CD4-positive, alpha-beta T cell treated with Interleukin-10 for 1 hour (primary cell): ENCODE results near the gene TTC1.

Experiments used
- DNase-seq: peaks from one replicate; pipeline ENCODE4 v3.0.0-alpha.2; 2020

The TTC1 gene

DNA sequence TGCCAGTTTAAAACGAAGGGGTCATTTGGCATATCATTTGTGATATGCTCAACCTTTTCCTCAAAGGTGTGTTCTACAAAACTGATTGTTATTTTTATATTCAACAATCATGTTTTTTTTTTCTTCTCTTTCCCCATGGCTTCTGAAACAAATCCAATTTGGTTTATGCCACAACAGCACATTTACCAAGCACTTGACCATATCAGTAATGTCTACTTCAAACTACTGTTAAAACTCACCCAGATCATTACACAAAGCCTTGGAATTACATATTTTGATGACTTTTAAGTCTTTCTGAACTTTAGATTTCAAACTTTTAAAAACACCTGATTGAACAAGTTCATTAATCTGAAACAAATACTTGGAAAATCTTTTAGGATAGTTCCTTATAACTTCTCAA, 81.1 kb downstream of the TTC1 start:
- no peak for DNase-seq

- no peak for DNase-seq
These were observed 83.6 kb downstream of the TTC1 start for GRCh38 chr5:160092514-160092913.

GRCh38 chr5:160092960-160093707, 84.2 kb downstream of the TTC1 start:
- DNase-seq, result no peak

- DNase-seq, result no peak
These were observed 87.2 kb downstream of the TTC1 start for GRCh38 chr5:160096178-160096577.

DNA sequence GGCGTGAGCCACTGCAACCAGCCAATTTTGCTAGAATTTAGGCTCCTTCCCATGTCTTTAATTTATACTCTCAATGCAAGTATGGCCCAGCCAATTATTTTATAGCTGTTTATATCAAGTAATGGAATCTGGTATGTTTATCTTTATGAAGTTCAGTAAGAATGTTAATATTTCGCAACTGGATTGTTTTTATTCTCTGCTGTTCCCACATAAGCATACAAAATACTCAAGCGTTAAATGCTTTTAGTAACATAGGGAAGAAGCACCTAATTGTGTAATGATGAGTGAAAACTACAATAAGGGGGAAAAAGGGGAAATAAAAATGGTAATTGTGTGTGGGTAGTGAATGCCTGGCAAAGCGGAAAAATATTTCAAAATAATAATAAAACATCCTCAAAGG, 89.1 kb downstream of the TTC1 start:
- DNase-seq, result no peak

GRCh38 chr5:160105686-160106360, 96.9 kb downstream of the TTC1 start:
- no peak for DNase-seq

DNA sequence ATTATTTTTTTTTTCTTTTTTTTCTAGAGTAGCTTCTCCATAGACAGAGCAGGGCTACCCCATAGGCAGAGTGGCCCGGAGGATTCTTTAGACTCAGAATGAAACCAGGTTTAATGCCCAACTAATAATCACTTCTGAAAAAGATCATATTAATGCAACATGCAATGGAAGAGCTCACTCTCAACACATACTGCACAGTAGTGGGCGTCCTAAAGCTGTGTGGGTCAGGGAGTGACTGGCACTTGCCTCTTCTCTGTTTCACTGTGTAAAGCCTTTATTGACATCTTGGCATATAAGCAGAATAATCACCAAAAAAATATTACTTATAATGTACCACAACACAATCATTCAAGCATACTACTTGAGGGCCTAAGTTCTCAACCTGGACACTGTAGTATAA, 99.2 kb downstream of the TTC1 start:
- no peak for DNase-seq
